Parathyroid adenoma (tissue), 2 donors: ENCODE results near the gene EML3.

Source experiments
- H2AFZ ChIP-seq: fragments of 300-600 bp; sonication (generic); one replicate; pipeline ENCODE4 v1.7.0; 2017; ENCODE audit warnings: antibody characterized with exemption, mild to moderate bottlenecking
- H3K27ac ChIP-seq: fragments of 300-600 bp; sonication (generic); one replicate; pipeline ENCODE4 v1.7.0; 2017
- H3K27me3 ChIP-seq: fragments of 300-600 bp; sonication (generic); one replicate; pipeline ENCODE4 v1.7.0; 2017; ENCODE audit warnings: low read length; ENCODE audit not compliant: control insufficient read depth, insufficient read depth
- H3K36me3 ChIP-seq: fragments of 300-600 bp; sonication (generic); one replicate; pipeline ENCODE4 v1.7.0; 2017; ENCODE audit warnings: low read length; ENCODE audit not compliant: control insufficient read depth, insufficient read depth
- H3K4me1 ChIP-seq: fragments of 300-600 bp; sonication (generic); one replicate; pipeline ENCODE4 v1.7.0; 2017; ENCODE audit warnings: control low read depth
- H3K4me2 ChIP-seq: fragments of 300-600 bp; sonication (generic); one replicate; pipeline ENCODE4 v1.7.0; 2017; ENCODE audit warnings: low read length
- H3K4me3 ChIP-seq: fragments of 300-600 bp; sonication (generic); one replicate; pipeline ENCODE4 v1.7.0; 2017; ENCODE audit warnings: low read depth, low read length
- H3K79me2 ChIP-seq: fragments of 300-600 bp; sonication (generic); one replicate; pipeline ENCODE4 v1.7.0; 2017; ENCODE audit warnings: control low read depth
- H3K9ac ChIP-seq: fragments of 300-600 bp; sonication (generic); one replicate; pipeline ENCODE4 v1.7.0; 2017; ENCODE audit warnings: mild to moderate bottlenecking
- H3K9me3 ChIP-seq: fragments of 300-600 bp; sonication (generic); one replicate; pipeline ENCODE4 v1.7.0; 2017; ENCODE audit warnings: low read length; ENCODE audit not compliant: control insufficient read depth
- TF ChIP-seq, protein P1 (sequence below): fragments of 300-600 bp; sonication (generic); IDR thresholded peaks from one replicate; pipeline ENCODE4 v1.7.0; 2017; ENCODE audit warnings: antibody characterized with exemption, mild to moderate bottlenecking
- donor health status: primary hyperparathyroidism.

EML3 gene

GRCh38 chr11:62600367-62601121 is 12.0 kb downstream of the EML3 start:
- TF ChIP-seq, protein P1, sequence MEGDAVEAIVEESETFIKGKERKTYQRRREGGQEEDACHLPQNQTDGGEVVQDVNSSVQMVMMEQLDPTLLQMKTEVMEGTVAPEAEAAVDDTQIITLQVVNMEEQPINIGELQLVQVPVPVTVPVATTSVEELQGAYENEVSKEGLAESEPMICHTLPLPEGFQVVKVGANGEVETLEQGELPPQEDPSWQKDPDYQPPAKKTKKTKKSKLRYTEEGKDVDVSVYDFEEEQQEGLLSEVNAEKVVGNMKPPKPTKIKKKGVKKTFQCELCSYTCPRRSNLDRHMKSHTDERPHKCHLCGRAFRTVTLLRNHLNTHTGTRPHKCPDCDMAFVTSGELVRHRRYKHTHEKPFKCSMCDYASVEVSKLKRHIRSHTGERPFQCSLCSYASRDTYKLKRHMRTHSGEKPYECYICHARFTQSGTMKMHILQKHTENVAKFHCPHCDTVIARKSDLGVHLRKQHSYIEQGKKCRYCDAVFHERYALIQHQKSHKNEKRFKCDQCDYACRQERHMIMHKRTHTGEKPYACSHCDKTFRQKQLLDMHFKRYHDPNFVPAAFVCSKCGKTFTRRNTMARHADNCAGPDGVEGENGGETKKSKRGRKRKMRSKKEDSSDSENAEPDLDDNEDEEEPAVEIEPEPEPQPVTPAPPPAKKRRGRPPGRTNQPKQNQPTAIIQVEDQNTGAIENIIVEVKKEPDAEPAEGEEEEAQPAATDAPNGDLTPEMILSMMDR, result no peak
- H3K9me3 ChIP-seq, result no peaks in the 10 kb centered on the region
- peak overlapping the region; percentile 83 for H2AFZ ChIP-seq
- peak overlapping the region; percentile 74 for H3K4me2 ChIP-seq
- no peaks in the 10 kb centered on the region for H3K79me2 ChIP-seq
- H3K27ac ChIP-seq, result peak overlapping the region; percentile 89
- H3K9ac ChIP-seq, result peak overlapping the region; percentile 31
- H3K4me3 ChIP-seq, result peak overlapping the region; percentile 88
- no peaks in the 10 kb centered on the region for H3K36me3 ChIP-seq
- H3K27me3 ChIP-seq, result no peaks in the 10 kb centered on the region
- no peaks in the 10 kb centered on the region for H3K4me1 ChIP-seq

GRCh38 chr11:62599901-62600300 is 12.7 kb downstream of the EML3 start:
- Histone ChIP-seq H3K79me2 (no peaks in the 10 kb centered on the region), H3K27ac (no peak overlapping the region), H3K4me3 (peak overlapping the region; percentile 88), H3K9me3 (no peaks in the 10 kb centered on the region), H2AFZ (no peak overlapping the region), H3K36me3 (no peaks in the 10 kb centered on the region), H3K4me1 (no peaks in the 10 kb centered on the region), H3K27me3 (no peaks in the 10 kb centered on the region), H3K4me2 (peak overlapping the region; percentile 74), H3K9ac (no peak overlapping the region)
- TF ChIP-seq, protein P1, result no peak

- Histone ChIP-seq H2AFZ (no peak overlapping the region), H3K4me3 (peak overlapping the region; percentile 88), H3K9me3 (no peaks in the 10 kb centered on the region), H3K36me3 (no peaks in the 10 kb centered on the region), H3K4me2 (peak overlapping the region; percentile 74), H3K4me1 (no peaks in the 10 kb centered on the region), H3K79me2 (no peaks in the 10 kb centered on the region), H3K27me3 (no peaks in the 10 kb centered on the region), H3K27ac (no peak overlapping the region), H3K9ac (no peak overlapping the region)
- TF ChIP-seq, protein P1, result no peak
These were observed 13.4 kb downstream of the EML3 start for GRCh38 chr11:62599069-62599696.

DNA sequence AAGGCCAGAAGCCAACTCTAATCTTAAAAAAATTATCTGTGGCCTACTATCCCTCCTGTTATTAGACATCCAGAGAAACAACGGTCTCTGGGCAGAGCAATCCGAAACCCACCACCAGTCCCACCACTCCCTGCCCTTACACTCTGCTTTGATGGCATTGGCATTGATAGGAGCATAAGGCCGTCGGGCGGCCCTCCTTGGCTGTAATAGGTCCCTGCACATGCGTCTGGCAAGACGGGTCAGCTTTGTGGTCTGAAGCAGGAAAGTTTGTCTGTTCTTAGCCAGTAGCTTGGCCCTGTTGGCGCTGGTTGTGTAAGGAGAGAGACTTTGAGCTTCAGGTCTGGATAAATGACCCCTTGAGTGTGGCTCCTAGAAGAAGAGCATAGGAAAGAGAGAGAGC is 17.5 kb downstream of the EML3 start:
- no peaks in the 10 kb centered on the region for H3K9me3 ChIP-seq
- H3K36me3 ChIP-seq, result no peaks in the 10 kb centered on the region
- TF ChIP-seq, protein P1, result no peak
- H3K4me3 ChIP-seq, result no peak overlapping the region
- no peak overlapping the region for H3K9ac ChIP-seq
- no peak overlapping the region for H3K4me2 ChIP-seq
- H3K27ac ChIP-seq, result no peak overlapping the region
- peaks cover 8% of the 10 kb centered on the region for H3K4me1 ChIP-seq
- H2AFZ ChIP-seq, result no peak overlapping the region
- H3K27me3 ChIP-seq, result no peaks in the 10 kb centered on the region
- H3K79me2 ChIP-seq, result no peaks in the 10 kb centered on the region
